Measurements from ENCODE around the gene DNAH11.

Gene DNAH11

GRCh38 chr7:21550821-21551531, 8.1 kb downstream of the DNAH11 start:
- no peak for DNase-seq (ENCODE audit: low read depth)

DNA sequence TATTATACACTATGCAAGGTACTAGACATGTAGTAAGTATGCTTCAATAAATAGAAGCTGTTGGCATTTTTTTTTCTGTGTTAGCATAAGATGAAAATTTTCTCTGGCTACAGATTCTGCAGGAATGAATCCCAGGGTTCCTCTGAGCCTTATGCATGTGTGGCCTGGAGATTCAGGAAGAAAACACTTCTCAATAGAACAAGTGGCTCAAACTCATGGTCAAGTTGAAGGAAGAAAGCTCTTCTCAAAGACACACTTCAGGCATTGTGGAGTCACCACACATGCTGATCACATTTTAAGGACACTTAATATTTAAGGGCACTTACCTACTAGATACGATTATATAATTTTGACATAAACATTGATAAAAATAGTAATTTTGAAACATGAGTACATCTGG, 19.5 kb downstream of the DNAH11 start:
- DNase-seq (ENCODE audit: low read depth): no peak

DNA sequence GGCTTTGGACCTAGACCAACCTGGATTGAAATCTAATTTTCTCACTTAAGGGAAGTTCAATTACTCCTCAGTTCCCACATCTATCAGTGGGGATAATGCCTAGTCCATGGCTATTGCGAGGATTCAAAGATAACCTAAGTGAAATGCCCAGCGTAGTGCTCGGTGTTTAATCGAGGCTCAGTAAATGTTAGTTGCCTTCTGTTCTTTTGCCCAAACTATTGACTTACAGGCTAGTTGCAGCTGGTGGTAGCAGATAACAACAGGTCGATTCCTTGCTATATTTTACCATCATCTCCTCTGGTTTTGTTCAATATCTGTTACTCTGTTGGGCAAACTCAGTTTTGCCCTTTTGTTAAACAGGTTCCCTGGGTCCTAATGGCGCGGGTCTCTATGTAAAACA, 22.8 kb downstream of the DNAH11 start:
- DNase-seq (ENCODE audit: low read depth): no peak

DNA sequence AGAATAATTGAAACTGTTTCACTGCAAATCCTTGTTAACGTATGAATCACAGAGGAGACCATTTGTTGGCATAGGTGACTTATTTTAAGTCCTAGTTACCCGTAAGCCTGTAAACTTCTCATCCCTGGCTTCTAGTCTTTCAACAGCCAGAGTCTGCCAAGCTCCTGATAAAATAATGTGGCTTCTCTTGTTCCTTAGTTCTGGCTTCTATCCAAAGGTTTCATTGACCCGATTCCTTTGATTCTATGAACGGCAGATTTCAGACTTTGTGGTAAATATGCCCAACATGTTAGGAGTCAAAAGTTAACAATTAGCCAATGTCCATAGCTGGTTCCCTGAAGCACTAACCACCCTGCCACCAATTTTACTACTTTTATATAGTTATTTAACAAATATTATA, 23.3 kb downstream of the DNAH11 start:
- DNase-seq (ENCODE audit: low read depth): no peak

DNA sequence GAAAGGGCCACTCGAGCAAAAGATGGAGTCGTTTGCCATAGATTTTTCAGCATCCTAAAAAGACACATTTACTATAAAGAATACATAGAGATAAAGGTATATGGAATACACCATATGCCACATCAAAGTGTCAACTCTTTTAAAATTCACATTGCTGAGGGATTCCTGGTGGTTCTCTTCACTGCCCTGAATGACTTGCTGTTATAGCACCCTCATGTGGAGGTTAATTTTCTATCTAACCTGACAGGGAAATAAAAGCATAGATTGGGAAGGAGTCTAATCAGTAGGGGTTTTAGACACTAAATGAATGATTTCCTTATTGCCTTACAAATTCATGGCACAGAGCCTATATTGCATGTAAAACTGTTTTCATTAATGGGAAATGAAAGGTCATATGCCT, 25.9 kb downstream of the DNAH11 start:
- DNase-seq (ENCODE audit: low read depth): no peak

GRCh38 chr7:21572331-21573313, 29.8 kb downstream of the DNAH11 start:
- DNase-seq (ENCODE audit: low read depth): no peak

DNA sequence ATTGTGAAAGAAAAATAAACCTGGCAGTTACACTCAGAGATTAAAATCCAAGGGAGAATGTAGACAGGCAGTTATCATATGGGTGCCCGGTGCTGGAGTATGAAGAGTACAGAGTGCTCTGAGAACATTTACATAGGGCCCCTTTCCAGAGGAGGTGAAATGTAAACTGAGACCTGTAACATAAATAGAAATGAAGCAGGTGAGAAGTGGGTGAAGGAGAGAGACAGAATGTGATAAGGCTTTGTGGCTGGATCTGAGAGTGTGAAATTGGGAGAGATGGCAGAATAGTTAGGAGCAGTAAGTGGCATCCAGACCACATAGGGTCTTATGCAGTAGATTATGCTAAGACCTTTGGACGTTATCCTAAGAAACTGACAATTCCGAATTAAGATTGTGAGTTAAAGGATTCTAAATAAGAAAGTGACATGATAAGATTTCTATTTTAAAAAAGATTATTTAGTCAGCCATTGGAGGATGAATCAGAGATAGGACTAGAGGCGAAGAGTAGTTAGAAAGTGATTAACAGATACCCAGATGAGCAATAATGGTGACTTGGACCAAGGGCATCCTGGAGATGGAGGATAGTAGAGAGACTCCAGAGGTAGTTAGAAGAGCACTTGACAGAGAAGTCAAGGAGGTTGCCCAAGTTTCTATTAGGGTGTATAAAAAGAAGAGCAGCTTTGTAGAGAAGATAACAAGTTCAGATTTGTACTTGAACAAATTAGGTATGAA, 36.7 kb downstream of the DNAH11 start:
- no peak for DNase-seq (ENCODE audit: low read depth)

- no peak for DNase-seq (ENCODE audit: low read depth)
These were observed 37.3 kb downstream of the DNAH11 start for GRCh38 chr7:21580073-21580521.

GRCh38 chr7:21585070-21585724, 42.4 kb downstream of the DNAH11 start:
- no peak for DNase-seq (ENCODE audit: low read depth)

DNA sequence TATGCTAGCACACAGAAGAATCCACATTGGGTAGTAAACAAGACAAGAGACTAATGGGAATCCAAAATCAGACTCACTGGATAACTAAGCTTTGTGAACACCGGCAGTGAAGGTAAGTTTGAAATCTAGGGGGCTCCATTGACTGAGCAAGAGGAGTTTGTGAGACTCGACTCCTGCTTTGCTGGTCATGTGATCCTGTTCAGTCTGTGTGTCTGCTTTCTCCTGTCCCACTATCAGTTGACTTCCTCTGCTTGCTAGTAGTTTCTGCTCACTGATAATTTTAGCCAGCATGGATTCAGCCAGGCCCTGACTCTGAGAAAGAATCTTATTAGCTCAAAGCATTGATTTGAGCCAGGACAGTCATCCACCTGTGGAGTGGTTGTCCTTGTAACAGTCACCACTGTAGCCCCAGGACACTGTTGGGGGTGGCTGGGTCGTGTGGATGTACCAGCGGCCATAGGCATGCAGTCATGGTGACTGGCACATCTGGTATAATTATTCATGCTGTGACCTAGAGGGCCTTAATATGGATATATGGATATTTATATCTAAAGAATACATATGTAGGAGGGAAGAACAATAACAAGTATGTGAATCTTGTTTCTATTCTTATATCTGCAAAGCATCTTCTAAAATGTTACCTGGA, 44.4 kb downstream of the DNAH11 start:
- DNase-seq (ENCODE audit: low read depth): no peak

GRCh38 chr7:21596801-21597200, 54.0 kb downstream of the DNAH11 start:
- DNase-seq (ENCODE audit: low read depth): no peak

DNA sequence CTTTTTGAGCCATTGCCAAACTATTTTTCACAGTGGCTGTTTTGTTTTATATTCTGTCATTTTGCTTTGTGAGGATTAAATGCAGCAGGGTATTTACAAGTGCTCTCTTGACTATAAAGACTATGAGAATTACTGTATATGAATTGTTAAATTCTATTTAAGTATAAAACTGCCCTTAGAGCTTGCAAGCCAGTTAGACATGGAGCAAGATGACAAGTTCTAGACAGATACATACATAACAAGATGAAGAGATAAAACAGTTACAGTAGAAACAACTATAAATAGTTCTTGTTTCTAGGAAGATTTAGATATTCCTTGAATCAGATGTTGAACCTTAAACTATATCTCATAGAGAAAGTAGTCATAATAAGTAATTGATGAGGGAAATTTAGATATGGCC, 60.6 kb downstream of the DNAH11 start:
- no peak for DNase-seq (ENCODE audit: low read depth)

DNA sequence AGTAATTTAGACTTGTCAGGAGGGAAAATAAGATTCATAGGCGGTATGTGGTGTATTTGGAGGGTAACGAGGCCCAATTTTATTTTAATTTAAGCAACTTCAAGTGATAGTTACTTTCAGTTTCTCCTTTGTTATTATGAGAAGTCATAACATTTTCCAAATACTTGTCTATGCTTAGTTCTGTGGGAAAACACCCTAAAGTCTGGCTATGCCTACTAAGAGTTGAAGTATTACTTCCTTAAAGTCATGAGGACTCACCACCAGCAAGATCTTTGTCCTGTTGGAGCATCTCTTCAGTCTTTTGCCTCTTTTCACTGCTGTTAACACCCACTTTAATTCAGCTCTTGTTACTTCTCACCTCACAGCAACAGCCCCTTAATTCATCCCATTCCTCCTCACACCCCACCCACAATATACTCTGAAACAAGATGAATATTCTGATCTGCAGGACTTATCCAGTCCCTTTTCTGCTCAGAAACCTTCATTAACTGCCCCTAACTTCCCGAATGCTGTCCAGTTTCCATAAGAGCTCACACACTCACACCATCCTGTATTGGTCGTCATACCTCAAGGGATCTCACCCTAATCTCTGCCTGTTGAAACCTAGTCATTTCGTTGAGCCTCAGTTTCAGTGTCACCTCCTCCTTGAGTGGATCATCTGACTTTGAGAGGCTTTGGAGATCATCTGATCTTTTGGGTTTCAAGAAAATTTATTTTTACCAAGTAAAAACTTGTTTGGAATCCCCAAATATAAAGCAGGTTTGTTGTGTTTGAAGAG, 61.3 kb downstream of the DNAH11 start:
- DNase-seq (ENCODE audit: low read depth): no peak

DNA sequence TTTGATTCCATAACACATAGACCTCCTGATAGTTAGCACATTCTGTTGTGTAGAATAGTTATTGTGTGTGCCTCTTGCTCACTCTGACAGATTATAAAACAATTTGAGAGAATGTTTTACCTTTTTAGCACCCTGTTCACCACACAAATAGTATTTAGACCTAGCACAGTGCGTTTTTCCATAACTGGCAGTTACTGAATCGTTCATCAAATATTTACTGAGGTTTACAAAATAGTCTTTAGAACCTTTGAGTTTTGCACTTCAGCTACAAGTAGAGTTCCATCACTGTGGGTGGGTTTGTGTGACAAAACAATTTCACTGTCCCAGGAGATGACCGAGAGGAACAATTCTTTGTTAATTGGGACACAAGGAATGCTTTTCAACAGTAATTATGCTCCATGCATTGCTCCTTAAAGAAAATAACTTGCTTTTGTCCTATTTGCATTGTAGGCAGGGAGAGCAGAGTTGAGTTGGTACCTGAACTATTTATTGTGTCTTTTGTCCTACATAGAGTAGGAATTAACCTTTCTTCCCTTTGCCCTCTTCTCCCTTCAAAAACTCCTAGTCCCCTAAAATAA, 62.3 kb downstream of the DNAH11 start:
- no peak for DNase-seq (ENCODE audit: low read depth)

DNA sequence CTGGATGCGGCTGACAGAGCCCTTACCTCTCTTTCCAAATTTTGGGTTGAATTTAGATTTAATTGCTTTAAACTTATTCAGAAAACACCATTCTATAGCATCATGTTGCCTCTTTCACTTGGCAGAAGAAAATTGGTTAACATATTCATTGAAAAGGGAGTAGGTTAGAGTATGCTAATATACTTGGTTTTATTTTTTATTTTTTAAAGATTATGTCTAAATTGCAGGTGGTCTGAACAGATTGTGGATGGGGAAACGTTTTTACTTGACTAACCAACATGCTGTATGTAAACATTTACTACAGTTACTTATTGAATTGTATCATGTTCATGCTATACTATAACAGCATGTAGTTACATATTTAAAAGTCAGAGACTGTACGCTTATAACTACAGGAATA, 65.6 kb downstream of the DNAH11 start:
- no peak for DNase-seq (ENCODE audit: low read depth)

- DNase-seq (ENCODE audit: low read depth): no peak
These were observed 68.3 kb downstream of the DNAH11 start for GRCh38 chr7:21611129-21611528.

GRCh38 chr7:21616091-21616490, 73.3 kb downstream of the DNAH11 start:
- DNase-seq (ENCODE audit: low read depth): no peak

GRCh38 chr7:21616796-21617436, 74.1 kb downstream of the DNAH11 start:
- no peak for DNase-seq (ENCODE audit: low read depth)

- DNase-seq (ENCODE audit: low read depth): no peak
These were observed 74.7 kb downstream of the DNAH11 start for GRCh38 chr7:21617513-21617912.

DNA sequence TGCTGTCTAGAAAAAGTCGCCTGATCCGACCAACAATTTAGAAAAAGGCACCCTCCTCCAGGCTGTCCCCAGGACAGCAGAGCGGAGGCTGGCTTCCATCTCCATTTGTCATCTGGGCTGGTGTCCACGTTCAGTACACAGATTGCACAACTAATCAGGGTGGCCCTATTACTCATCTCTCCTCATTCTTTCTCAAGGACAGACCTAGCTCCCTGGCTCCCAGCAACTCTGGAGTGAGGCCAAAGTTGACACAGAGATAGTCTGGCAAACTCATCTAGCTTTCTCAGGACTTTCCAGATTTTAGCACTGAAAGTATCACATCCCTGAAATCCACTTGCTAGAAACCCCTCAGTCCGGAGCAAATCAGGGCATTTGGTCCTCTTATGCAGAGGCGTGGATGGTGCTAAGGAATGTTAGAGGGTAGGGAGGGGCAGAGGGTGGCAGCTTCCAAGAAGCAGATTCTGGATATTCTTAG, 75.1 kb downstream of the DNAH11 start:
- no peak for DNase-seq (ENCODE audit: low read depth)

Measured in stimulated activated CD8-positive, alpha-beta memory T cell treated with anti-CD3 and anti-CD28 coated beads, Interleukin-4, amount 100 ng/mL, for 24 hours (primary cell).